Brain microvascular endothelial cell (primary cell): ENCODE measurements around the gene DPM1.

Source experiments
- DNase-seq: peaks from one replicate; pipeline ENCODE4 v3.0.0-alpha.2; 2020
- H3K27ac ChIP-seq: fragments of 250-450 bp; sonication (Bioruptor Pico); 2 replicates; pipeline ENCODE4 v1.5.1; 2020; ENCODE audit warnings: mild to moderate bottlenecking, moderate library complexity
- H3K27me3 ChIP-seq: fragments of 250-450 bp; sonication (Bioruptor Pico); replicated peaks from 2 replicates; pipeline ENCODE4 v1.5.1; 2020; ENCODE audit warnings: mild to moderate bottlenecking
- H3K36me3 ChIP-seq: fragments of 250-450 bp; sonication (Bioruptor Pico); replicated peaks from 2 replicates; pipeline ENCODE4 v1.5.1; 2020; ENCODE audit warnings: mild to moderate bottlenecking
- H3K4me3 ChIP-seq: 2 replicates; pipeline ENCODE4 v1.5.1; 2011; ENCODE audit warnings: low read depth, mild to moderate bottlenecking, control low read depth, low read length, moderate library complexity
- in situ Hi-C: cut with HindIII; loops from 2 replicates; pipeline ENCODE4 v1.10.0; 2017; ENCODE audit warnings: low sequenced_read_pairs, low pct_ligation_motif_present
- TF ChIP-seq, protein P1 (sequence below): IDR thresholded peaks from 2 replicates; pipeline ENCODE4 v1.5.1; 2011; ENCODE audit warnings: low read depth, mild to moderate bottlenecking, moderate library complexity, low read length, control low read depth, inconsistent platforms; ENCODE audit errors: missing control alignments

Gene DPM1

DNA sequence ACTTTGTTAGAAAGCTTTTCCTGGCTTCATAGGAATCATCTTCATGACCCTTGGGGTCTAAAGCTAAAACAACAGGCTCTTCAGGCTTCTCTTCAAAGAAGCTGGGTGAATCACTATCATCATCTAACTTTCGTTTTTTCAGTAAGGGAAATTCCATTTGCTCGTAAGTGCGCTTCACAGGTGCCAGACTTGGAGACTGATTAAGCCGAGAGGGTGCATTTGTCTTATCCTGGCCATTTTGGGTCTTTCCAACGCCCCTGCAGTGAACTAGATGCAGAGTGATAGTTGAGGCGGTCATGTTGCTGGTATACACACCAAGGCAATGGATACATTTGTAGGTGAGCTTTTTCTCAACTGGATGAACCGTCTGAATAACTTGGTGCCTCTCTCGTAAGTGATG lies 65.9 kb downstream of the DPM1 start:
- H3K27ac ChIP-seq, result no peak overlapping the region
- TF ChIP-seq, protein P1, sequence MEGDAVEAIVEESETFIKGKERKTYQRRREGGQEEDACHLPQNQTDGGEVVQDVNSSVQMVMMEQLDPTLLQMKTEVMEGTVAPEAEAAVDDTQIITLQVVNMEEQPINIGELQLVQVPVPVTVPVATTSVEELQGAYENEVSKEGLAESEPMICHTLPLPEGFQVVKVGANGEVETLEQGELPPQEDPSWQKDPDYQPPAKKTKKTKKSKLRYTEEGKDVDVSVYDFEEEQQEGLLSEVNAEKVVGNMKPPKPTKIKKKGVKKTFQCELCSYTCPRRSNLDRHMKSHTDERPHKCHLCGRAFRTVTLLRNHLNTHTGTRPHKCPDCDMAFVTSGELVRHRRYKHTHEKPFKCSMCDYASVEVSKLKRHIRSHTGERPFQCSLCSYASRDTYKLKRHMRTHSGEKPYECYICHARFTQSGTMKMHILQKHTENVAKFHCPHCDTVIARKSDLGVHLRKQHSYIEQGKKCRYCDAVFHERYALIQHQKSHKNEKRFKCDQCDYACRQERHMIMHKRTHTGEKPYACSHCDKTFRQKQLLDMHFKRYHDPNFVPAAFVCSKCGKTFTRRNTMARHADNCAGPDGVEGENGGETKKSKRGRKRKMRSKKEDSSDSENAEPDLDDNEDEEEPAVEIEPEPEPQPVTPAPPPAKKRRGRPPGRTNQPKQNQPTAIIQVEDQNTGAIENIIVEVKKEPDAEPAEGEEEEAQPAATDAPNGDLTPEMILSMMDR, result no peak
- no peak for DNase-seq
- H3K4me3 ChIP-seq, result no peak overlapping the region
- in situ Hi-C loops, result no loop called here
- H3K36me3 ChIP-seq, result peaks cover 59% of the 10 kb centered on the region
- H3K27me3 ChIP-seq, result no peaks in the 10 kb centered on the region

DNA sequence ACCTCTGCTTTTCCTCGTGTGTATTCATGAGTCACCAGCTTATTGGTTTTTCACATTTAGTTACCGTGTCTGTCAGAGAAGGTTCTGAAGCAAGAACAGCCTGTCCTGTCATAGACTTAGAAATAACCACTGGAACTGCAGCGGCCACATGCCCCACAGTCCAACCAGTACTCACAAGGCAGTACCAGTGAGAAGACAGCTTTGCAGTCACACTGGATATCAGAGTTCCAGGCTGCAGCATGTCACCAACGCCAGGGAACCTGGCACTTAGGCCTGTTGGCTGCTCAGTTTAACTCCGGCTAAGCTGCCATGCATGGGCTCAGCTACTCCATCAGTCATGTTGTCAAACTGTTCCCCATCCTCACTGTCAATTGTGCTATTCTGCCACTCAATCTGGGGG lies 67.2 kb downstream of the DPM1 start:
- DNase-seq, result no peak
- peaks cover 54% of the 10 kb centered on the region for H3K36me3 ChIP-seq
- no peaks in the 10 kb centered on the region for H3K27me3 ChIP-seq
- TF ChIP-seq, protein P1, result no peak
- H3K27ac ChIP-seq, result no peak overlapping the region
- in situ Hi-C loops, result no loop called here
- H3K4me3 ChIP-seq, result no peak overlapping the region

DNA sequence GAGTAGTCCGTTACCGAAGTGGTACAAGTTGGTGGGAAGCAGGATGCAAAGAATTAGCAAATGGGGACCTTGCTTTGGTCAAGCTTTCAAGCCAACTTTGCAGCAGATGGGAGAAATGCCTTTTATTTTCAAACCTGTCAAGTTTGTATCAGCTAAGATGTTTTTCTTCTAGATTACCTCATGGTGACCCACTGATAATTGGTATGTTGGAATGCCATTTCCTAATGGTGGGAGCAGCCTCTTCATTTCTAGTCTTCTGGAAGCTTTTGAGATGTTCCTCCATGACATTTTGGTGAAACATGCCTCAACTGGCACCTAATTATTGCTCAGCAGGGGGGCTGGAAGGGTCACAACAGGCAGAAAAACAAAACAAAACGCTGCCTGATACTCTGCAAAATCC lies 70.8 kb downstream of the DPM1 start:
- no peak overlapping the region for H3K4me3 ChIP-seq
- in situ Hi-C loops, result no loop called here
- TF ChIP-seq, protein P1, result no peak
- H3K27ac ChIP-seq, result no peak overlapping the region
- H3K27me3 ChIP-seq, result no peaks in the 10 kb centered on the region
- H3K36me3 ChIP-seq, result peaks cover 31% of the 10 kb centered on the region
- no peak for DNase-seq

DNA sequence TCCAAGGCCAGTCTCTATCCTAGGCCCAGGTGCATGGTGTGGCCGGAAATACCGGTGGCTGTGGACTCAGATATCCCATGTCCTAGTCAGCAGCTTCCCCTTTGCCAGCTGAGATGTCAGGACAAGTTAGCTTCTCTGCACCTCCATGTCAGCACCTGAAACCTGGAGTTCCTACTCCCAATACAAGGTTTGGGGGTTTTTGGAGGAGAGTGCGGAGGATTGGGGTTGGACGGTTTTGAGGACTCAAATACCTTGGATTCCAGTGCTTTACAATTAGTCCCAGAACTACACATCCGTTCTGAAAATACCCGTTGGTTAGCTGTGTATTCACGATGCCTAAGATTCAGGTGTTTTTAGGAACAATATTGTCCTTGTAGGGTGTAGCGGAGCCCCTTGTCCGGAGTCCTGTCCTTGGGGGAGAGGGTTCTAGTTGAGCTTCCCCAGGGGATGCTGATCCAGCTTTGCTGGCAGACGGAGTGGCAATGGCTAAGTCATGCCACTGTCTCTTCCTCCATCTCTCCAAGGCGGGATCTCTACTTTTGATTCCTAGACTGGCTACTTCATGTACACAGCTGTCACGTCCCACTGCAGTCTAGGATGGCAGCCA lies 72.0 kb downstream of the DPM1 start:
- Histone ChIP-seq H3K27me3 (no peaks in the 10 kb centered on the region), H3K27ac (no peak overlapping the region), H3K36me3 (peaks cover 18% of the 10 kb centered on the region), H3K4me3 (no peak overlapping the region)
- in situ Hi-C loops, result no loop called here
- DNase-seq, result no peak
- TF ChIP-seq, protein P1, result no peak

DNA sequence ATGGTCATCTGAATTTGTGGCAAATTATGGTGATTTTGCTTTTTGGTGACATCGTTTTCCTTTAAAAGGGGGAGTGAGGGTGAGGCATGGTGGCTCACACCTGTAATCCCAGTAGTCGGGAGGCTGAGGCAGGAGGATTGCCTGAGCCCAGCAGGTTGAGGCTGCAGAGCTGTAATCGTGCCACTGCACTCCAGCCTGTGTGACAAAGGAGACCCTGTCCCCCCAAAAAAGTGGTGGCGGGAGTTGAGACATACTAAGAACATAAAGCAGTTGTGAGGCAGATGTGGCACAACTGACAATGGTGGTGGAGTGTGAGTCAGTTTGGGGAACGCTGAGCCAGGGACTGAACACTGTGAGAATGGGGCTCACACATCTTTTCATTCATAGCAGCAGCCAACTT lies 72.6 kb downstream of the DPM1 start:
- Histone ChIP-seq H3K27ac (no peak overlapping the region), H3K4me3 (no peak overlapping the region), H3K27me3 (no peaks in the 10 kb centered on the region), H3K36me3 (peaks cover 13% of the 10 kb centered on the region)
- no peak for DNase-seq
- TF ChIP-seq, protein P1, result no peak
- in situ Hi-C loops, result no loop called here

DNA sequence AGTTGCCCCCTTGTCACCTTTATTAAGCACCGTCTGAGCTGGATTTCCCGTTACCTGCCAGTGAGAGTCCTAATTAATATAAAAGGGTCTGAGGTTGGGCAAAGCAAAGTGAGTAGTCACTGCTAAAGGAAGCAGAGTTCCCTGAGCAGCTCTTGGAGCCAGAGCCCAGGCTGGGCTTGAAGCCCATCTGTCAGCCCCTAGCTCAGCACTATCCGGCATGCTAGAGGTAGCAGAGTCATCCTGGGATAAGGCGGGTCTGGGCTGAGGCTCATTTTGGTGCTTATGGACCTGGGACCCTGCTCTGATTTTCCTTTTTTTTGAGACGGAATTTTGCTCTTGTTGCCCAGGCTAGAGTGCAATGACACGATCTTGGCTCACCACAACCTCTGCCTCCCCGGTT lies 73.3 kb downstream of the DPM1 start:
- Histone ChIP-seq H3K27ac (no peak overlapping the region), H3K36me3 (peaks cover 9% of the 10 kb centered on the region), H3K27me3 (no peaks in the 10 kb centered on the region), H3K4me3 (no peak overlapping the region)
- no peak for DNase-seq
- in situ Hi-C loops, result no loop called here
- TF ChIP-seq, protein P1, result no peak
